A172 (cell line): Measurements from ENCODE around the gene PMPCA. TPM values are rescaled to one million over a fixed set of nuclear protein-coding genes. Genes with fewer than 3 reads are reported as not detected.

Source experiments
- DNase-seq: peaks from one replicate; pipeline ENCODE4 v3.0.0-alpha.2; 2015; ENCODE audit warnings: low spot score
- total RNA-seq: library from RNA; depleted of rRNA; stranded (reverse); fragments of >200 nt; shearing (Covaris generic); gene quantifications from 2 replicates; pipeline ENCODE4 v1.2.3, GENCODE V29; 2014

The PMPCA gene
- total RNA-seq, 1 experiment from 2014 or later = 135 TPM

GRCh38 chr9:136412962-136413361 is 2.5 kb downstream of the PMPCA start:
- no peak for DNase-seq

GRCh38 chr9:136416427-136416826 is 6.0 kb downstream of the PMPCA start:
- no peak for DNase-seq

GRCh38 chr9:136416914-136417313 is 6.5 kb downstream of the PMPCA start:
- no peak for DNase-seq

- DNase-seq = no peak
Measured at GRCh38 chr9:136418182-136419091, 8.0 kb downstream of the PMPCA start.

GRCh38 chr9:136419092-136419420 is 8.6 kb downstream of the PMPCA start:
- DNase-seq = no peak

GRCh38 chr9:136421791-136422190 is 11.3 kb downstream of the PMPCA start:
- no peak for DNase-seq

- no peak for DNase-seq
Measured at GRCh38 chr9:136422876-136423275, 12.4 kb downstream of the PMPCA start.

- no peak for DNase-seq
Measured at GRCh38 chr9:136423432-136424146, 13.1 kb downstream of the PMPCA start.

GRCh38 chr9:136424750-136425362 is 14.4 kb downstream of the PMPCA start:
- no peak for DNase-seq

GRCh38 chr9:136425367-136425766 is 14.9 kb downstream of the PMPCA start:
- peak; percentile 54 for DNase-seq

GRCh38 chr9:136426787-136427186 is 16.3 kb downstream of the PMPCA start:
- DNase-seq = no peak

- DNase-seq = no peak
Measured at GRCh38 chr9:136429075-136429628, 18.7 kb downstream of the PMPCA start.

GRCh38 chr9:136429683-136430491 is 19.4 kb downstream of the PMPCA start:
- peak; percentile 54 for DNase-seq

- DNase-seq = no peak
Measured at GRCh38 chr9:136430588-136431234, 20.3 kb downstream of the PMPCA start.

- DNase-seq = no peak
Measured at GRCh38 chr9:136431782-136432350, 21.4 kb downstream of the PMPCA start.

GRCh38 chr9:136432591-136432990 is 22.1 kb downstream of the PMPCA start:
- no peak for DNase-seq

GRCh38 chr9:136433043-136433715 is 22.7 kb downstream of the PMPCA start:
- no peak for DNase-seq

GRCh38 chr9:136433849-136434579 is 23.6 kb downstream of the PMPCA start:
- no peak for DNase-seq

GRCh38 chr9:136434580-136435169 is 24.2 kb downstream of the PMPCA start:
- DNase-seq = no peak
